Left lung (tissue), 10 donors: ENCODE measurements around the gene CTNNA3. TPM values are rescaled to one million over a fixed set of nuclear protein-coding genes. Genes with fewer than 3 reads are reported as not detected.
"Not testable (repeated sequence)": the region's sequence is repeated elsewhere in the genome, so short reads cannot be mapped to it uniquely, and the experiment has no call there.

ENCODE experiments used
- ATAC-seq: fragments of 200-7000 bp; cut with Tn5 transposase; one replicate; pipeline ENCODE4 v1.9.1; 2020; ENCODE audit warnings: moderate library complexity
- DNase-seq, 4 donors: peaks; one replicate each; pipeline ENCODE4 v3.0.0-alpha.2; 2013 to 2020
- H3K27ac ChIP-seq, 2 donors: fragments of 200-600 bp; sonication (generic) in 1 of 2; one replicate each; pipeline versions ENCODE4 v1.5.0 to v1.8.0; 2020 to 2021
- H3K27me3 ChIP-seq, 2 donors: fragments of 200-600 bp; sonication (generic) in 1 of 2; one replicate each; pipeline versions ENCODE4 v1.5.0 to v1.8.0; 2020 to 2021
- H3K36me3 ChIP-seq, 2 donors: fragments of 200-600 bp; sonication (generic) in 1 of 2; one replicate each; pipeline versions ENCODE4 v1.5.0 to v1.8.0; 2020 to 2021
- H3K4me1 ChIP-seq, 2 donors: fragments of 200-600 bp; one replicate each; pipeline ENCODE4 v1.8.0; 2021
- H3K4me3 ChIP-seq, 2 donors: fragments of 200-600 bp; sonication (generic) in 1 of 2; one replicate each; pipeline versions ENCODE4 v1.5.0 to v1.8.0; 2020 to 2021; ENCODE audit warnings: mild to moderate bottlenecking in 1 of 2
- H3K9me3 ChIP-seq, 2 donors: fragments of 200-600 bp; sonication (generic) in 1 of 2; one replicate each; pipeline versions ENCODE4 v1.5.0 to v1.8.0; 2020 to 2021
- CTCF ChIP-seq, 2 donors: fragments of 200-600 bp; sonication (generic) in 1 of 2; IDR thresholded peaks; one replicate each; pipeline versions ENCODE4 v1.5.0 to v1.8.0; 2021; ENCODE audit warnings: antibody characterized with exemption in 2 of 2
- intact Hi-C, 2 donors: fragments of 100-400 bp; cut with DNase I; formaldehyde crosslinking; loops; one replicate each; pipeline versions ENCODE4 v1.11.2 to v1.14.2; 2022
- polyA plus RNA-seq, 6 donors: library from polyadenylated mRNA; unstranded; fragments of 120-200 nt; gene quantifications; one replicate each; pipeline ENCODE4 v1.2.1, GENCODE V29; 2013; ENCODE audit not compliant: insufficient read length in 6 of 6
- total RNA-seq, 2 donors: library from RNA; stranded (reverse); fragmentation: NEBNext Ultra II Directional; extraction: Animal tissue kit (Norgen Biotek cat#: 25700); gene quantifications; one replicate each; pipeline ENCODE4 v1.2.1, GENCODE V29; 2021
- donor health status: DM: no; HTN: yes; CAD: no.
- donor health status: DM: no; HTN: no; CAD: no.

The CTNNA3 gene
- total and polyA plus RNA-seq, 8 donors, result 1.1 to 8.2 (median 6.6) TPM; not detected in 1

- no peaks in the 10 kb centered on the region for H3K36me3 ChIP-seq
- no peak overlapping the region for H3K27ac ChIP-seq
- DNase-seq, result peak in 1 of 4 donors; percentile 23
- intact Hi-C loops, result no loop called here
- H3K4me3 ChIP-seq, result no peak overlapping the region
- no peak for ATAC-seq
- H3K4me1 ChIP-seq, result no peaks in the 10 kb centered on the region
- no peaks in the 10 kb centered on the region for H3K27me3 ChIP-seq
- no peak for TF ChIP-seq CTCF (IDR thresholded peaks at IDR 0.05)
- peaks cover 0 to 12% of the 10 kb centered on the region in 2 donors for H3K9me3 ChIP-seq
Measured at GRCh38 chr10:66336791-66337190, 1359.2 kb downstream of the CTNNA3 start.

- DNase-seq, H3K27me3 ChIP-seq, H3K36me3 ChIP-seq, ATAC-seq, intact Hi-C loops, H3K27ac ChIP-seq, H3K4me3 ChIP-seq, H3K4me1 ChIP-seq: not testable (repeated sequence)
- peaks cover 0 to 14% of the 10 kb centered on the region in 2 donors for H3K9me3 ChIP-seq
Measured at GRCh38 chr10:66335753-66336152, 1360.2 kb downstream of the CTNNA3 start.

- H3K27ac ChIP-seq, result no peak overlapping the region
- no peak for TF ChIP-seq CTCF (IDR thresholded peaks at IDR 0.05)
- H3K9me3 ChIP-seq, result peaks cover 0 to 6% of the 10 kb centered on the region in 2 donors
- ATAC-seq (no peak), DNase-seq (no peak)
- H3K4me1 ChIP-seq, result no peaks in the 10 kb centered on the region
- H3K36me3 ChIP-seq, result no peaks in the 10 kb centered on the region
- intact Hi-C loops, result no loop called here
- H3K27me3 ChIP-seq, result no peaks in the 10 kb centered on the region
- H3K4me3 ChIP-seq, result no peak overlapping the region
Measured at GRCh38 chr10:66329147-66329546, 1366.8 kb downstream of the CTNNA3 start.

- ATAC-seq (no peak), DNase-seq (no peak)
- intact Hi-C loops, result no loop called here
- Histone ChIP-seq H3K27ac (no peak overlapping the region), H3K4me3 (no peak overlapping the region), H3K9me3 (peaks cover 0 to 4% of the 10 kb centered on the region in 2 donors), H3K4me1 (no peaks in the 10 kb centered on the region), H3K27me3 (no peaks in the 10 kb centered on the region), H3K36me3 (no peaks in the 10 kb centered on the region)
- no peak for TF ChIP-seq CTCF (IDR thresholded peaks at IDR 0.05)
Measured at GRCh38 chr10:66326876-66327275, 1369.1 kb downstream of the CTNNA3 start.

- no peak overlapping the region for H3K4me3 ChIP-seq
- H3K36me3 ChIP-seq, result no peaks in the 10 kb centered on the region
- TF ChIP-seq CTCF (IDR thresholded peaks at IDR 0.05), result no peak
- DNase-seq, result no peak
- peaks cover 0 to 2% of the 10 kb centered on the region in 2 donors for H3K9me3 ChIP-seq
- no peaks in the 10 kb centered on the region for H3K27me3 ChIP-seq
- intact Hi-C loops, result no loop called here
- ATAC-seq, result no peak
- H3K27ac ChIP-seq, result no peak overlapping the region
- H3K4me1 ChIP-seq, result no peaks in the 10 kb centered on the region
Measured at GRCh38 chr10:66322777-66323176, 1373.2 kb downstream of the CTNNA3 start.
